HCT116 (cell line): Measurements from ENCODE around the gene SLC47A2. TPM values are rescaled to one million over a fixed set of nuclear protein-coding genes. Genes with fewer than 3 reads are reported as not detected.

Experiments used
- ATAC-seq: fragments of 200-7000 bp; cut with Tn5 transposase; 2 replicates; pipeline ENCODE4 v1.9.1; 2020; ENCODE audit warnings: mild to moderate bottlenecking, moderate library complexity
- BruUV-seq: library from RNA; stranded (reverse); fragments of 400-500 nt; replicated peaks from 2 replicates; lab custom pipeline; 2021; lab: Mats Ljungman, UMichigan
- CTCF ChIA-PET: fragments of 300-600 bp; sonication (Branson Sonifier 250); formaldehyde crosslinking; loops from one replicate; lab custom pipeline; 2021; ENCODE audit warnings: antibody characterized with exemption; lab: Charles Lee
- POLR2A ChIA-PET: fragments of 300-600, 350-600 bp; sonication (Branson Sonifier 250); formaldehyde crosslinking; loops from one replicate; lab custom pipeline; 2021; ENCODE audit warnings: antibody characterized with exemption; lab: Charles Lee
- RAD21 ChIA-PET, 2 experiments: fragments of 300-600 bp; sonication (Branson Sonifier 250); formaldehyde crosslinking; loops; one replicate each; lab custom pipeline; 2023; ENCODE audit warnings: low total read pairs in 2 of 2; ENCODE audit not compliant: uncharacterized antibody in 2 of 2, unreplicated experiment in 2 of 2, low non-redundant PET in 1 of 2; lab: Charles Lee
- DNase-seq: peaks from one replicate; pipeline ENCODE4 v3.0.0-alpha.2; 2010; ENCODE audit warnings: low read depth, low spot score
- H2AFZ ChIP-seq: fragments of 200-600 bp; shearing (Covaris generic), sonication (generic); 2 replicates; pipeline ENCODE4 v1.6.1; 2017; ENCODE audit warnings: low read depth, mixed run types, mixed read lengths, antibody characterized with exemption, low read length; ENCODE audit not compliant: poor library complexity, severe bottlenecking
- H3K27ac ChIP-seq: 2 replicates; pipeline ENCODE4 v1.5.1; 2012; ENCODE audit warnings: low read depth, low read length
- H3K27me3 ChIP-seq: fragments of 200-600 bp; sonication (generic); 2 replicates; pipeline ENCODE4 v1.6.1; 2016; ENCODE audit warnings: mixed run types, low read length, mixed read lengths; ENCODE audit not compliant: insufficient read depth
- H3K36me3 ChIP-seq, 2 experiments: fragments of 200-500 bp in 1 of 2; fragments of 200-600 bp in 1 of 2; sonication (Bioruptor generic) in 1 of 2; sonication (generic) in 1 of 2; 2 replicates each; pipeline versions ENCODE4 v1.5.1 to v1.6.1; 2014 to 2016; ENCODE audit warnings: low read length in 2 of 2, inconsistent platforms in 1 of 2, mixed read lengths in 1 of 2, mixed run types in 1 of 2; ENCODE audit not compliant: insufficient read depth in 2 of 2, control insufficient read depth in 1 of 2
- H3K4me1 ChIP-seq, 2 experiments: fragments of 200-600 bp in 1 of 2; sonication (generic) in 1 of 2; 2 replicates each; pipeline versions ENCODE4 v1.5.1 to v1.6.1; 2012 to 2017; ENCODE audit warnings: low read length in 2 of 2, inconsistent platforms in 1 of 2, mild to moderate bottlenecking in 1 of 2, mixed read lengths in 1 of 2, mixed run types in 1 of 2, moderate library complexity in 1 of 2; ENCODE audit not compliant: insufficient read depth in 2 of 2, control insufficient read depth in 1 of 2
- H3K4me2 ChIP-seq: fragments of 200-600 bp; sonication (generic); 2 replicates; pipeline ENCODE4 v1.6.1; 2017; ENCODE audit warnings: mixed run types, low read length, mixed read lengths
- H3K4me3 ChIP-seq, 2 experiments: fragments of 200-600 bp in 1 of 2; sonication (generic) in 1 of 2; replicated peaks in 1 of 2; 2 replicates each; pipeline ENCODE4 v1.5.1; 2011 to 2016; ENCODE audit warnings: low read length in 2 of 2, control low read depth in 1 of 2, low read depth in 1 of 2, mild to moderate bottlenecking in 1 of 2, mixed read lengths in 1 of 2, mixed run types in 1 of 2
- H3K79me2 ChIP-seq: fragments of 200-600 bp; sonication (generic); 2 replicates; pipeline ENCODE4 v1.6.1; 2017; ENCODE audit warnings: mild to moderate bottlenecking, mixed run types, low read length, moderate library complexity, mixed read lengths; ENCODE audit not compliant: insufficient read depth
- H3K9ac ChIP-seq: fragments of 200-600 bp; sonication (generic); 2 replicates; pipeline ENCODE4 v1.6.1; 2016; ENCODE audit warnings: low read length, mixed read lengths
- H3K9me2 ChIP-seq: fragments of 200-600 bp; sonication (generic), shearing (Covaris generic); 2 replicates; pipeline ENCODE4 v1.6.1; 2017; ENCODE audit warnings: mixed run types, mild to moderate bottlenecking, moderate library complexity; ENCODE audit not compliant: insufficient read depth
- H3K9me3 ChIP-seq, 2 experiments: fragments of 200-500 bp in 1 of 2; fragments of 200-600 bp in 1 of 2; sonication (Bioruptor generic) in 1 of 2; sonication (generic) in 1 of 2; 2 replicates each; pipeline ENCODE4 v1.6.1; 2014 to 2017; ENCODE audit warnings: low read length in 2 of 2, mixed read lengths in 2 of 2, inconsistent platforms in 1 of 2, low read depth in 1 of 2, mild to moderate bottlenecking in 1 of 2, mixed run types in 1 of 2, moderate library complexity in 1 of 2; ENCODE audit not compliant: control insufficient read depth in 1 of 2, insufficient read depth in 1 of 2
- H4K20me1 ChIP-seq: fragments of 200-600 bp; sonication (generic), shearing (Covaris generic); 2 replicates; pipeline ENCODE4 v1.6.1; 2017; ENCODE audit warnings: mixed run types, mild to moderate bottlenecking, moderate library complexity; ENCODE audit not compliant: insufficient read depth
- intact Hi-C: fragments of 100-400 bp; cut with micrococcal nuclease; formaldehyde crosslinking; loops from 2 replicates; pipeline ENCODE4 v1.10.0; 2022
- total RNA-seq: library from RNA; stranded (reverse); gene quantifications from one replicate; pipeline ENCODE4 v1.2.1, GENCODE V29; 2021; ENCODE audit not compliant: unreplicated experiment
- TF ChIP-seq, protein P1 (sequence below): IDR thresholded peaks from 2 replicates; pipeline ENCODE4 v1.6.1; 2012; ENCODE audit warnings: low read depth
- TF ChIP-seq, protein P2 (sequence below): IDR thresholded peaks from 2 replicates; pipeline ENCODE4 v1.6.1; 2011; ENCODE audit warnings: mild to moderate bottlenecking, low read length, moderate library complexity; ENCODE audit not compliant: insufficient replicate concordance; ENCODE audit errors: extremely low read depth

Gene SLC47A2
- total RNA-seq, 1 experiment from 2014 or later: not detected

DNA sequence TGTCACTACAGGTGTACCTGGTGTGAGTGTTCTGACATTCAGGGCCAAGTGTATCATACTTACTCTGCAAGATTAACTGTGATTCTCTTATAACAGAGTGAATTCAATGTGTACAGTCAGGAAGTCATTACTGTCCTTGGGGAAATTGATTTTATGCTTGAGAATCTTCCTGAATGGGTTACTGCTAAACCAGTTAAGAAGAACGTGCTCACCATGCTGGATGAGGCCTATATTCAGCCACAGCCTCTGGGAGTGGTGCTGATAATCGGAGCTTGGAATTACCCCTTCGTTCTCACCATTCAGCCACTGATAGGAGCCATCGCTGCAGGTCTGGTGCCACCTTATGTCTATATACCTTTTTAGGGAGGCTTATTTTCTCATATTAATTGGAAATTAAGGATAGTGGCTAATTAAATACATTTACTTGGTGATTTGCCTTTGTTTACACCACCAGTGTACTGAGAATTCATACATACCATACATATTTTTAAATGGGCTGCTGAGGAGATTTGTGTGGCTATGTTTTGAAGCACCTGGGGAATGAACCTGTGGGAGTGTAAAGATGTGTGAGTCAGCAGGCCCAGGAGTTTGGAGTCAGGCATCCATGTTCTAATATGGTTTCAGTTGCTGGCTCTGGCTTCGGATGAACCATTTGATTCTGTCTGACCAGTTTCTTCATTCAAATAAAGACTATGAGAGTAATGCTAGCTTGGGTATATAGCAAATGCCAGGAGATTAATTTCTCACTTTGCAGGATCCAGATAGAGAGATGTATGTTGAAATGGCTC is 64.7 kb downstream of the SLC47A2 start:
- POLR2A ChIA-PET: no interaction called here
- H3K9me2 ChIP-seq: no peaks in the 10 kb centered on the region
- H3K4me1 ChIP-seq: peaks cover 35 to 50% of the 10 kb centered on the region in 2 experiments

More for the DNA sequence above, 64.7 kb downstream of the SLC47A2 start:
- Histone ChIP-seq H3K79me2 (peaks cover 44% of the 10 kb centered on the region), H3K27ac (no peak overlapping the region), H3K36me3 (peaks cover 9 to 15% of the 10 kb centered on the region in 2 experiments; a peak in 2 of 4 replicates), H3K9ac (no peak overlapping the region), H3K9me3 (no peaks in the 10 kb centered on the region), H3K4me2 (peak overlapping the region; percentile 4; the same call in 1 of the 2 replicates), H3K27me3 (no peaks in the 10 kb centered on the region), H4K20me1 (no peaks in the 10 kb centered on the region), H2AFZ (no peak overlapping the region), H3K4me3 (no peak overlapping the region)
- BruUV-seq: no TSS peak
- CTCF ChIA-PET: no interaction called here
- TF ChIP-seq, protein P1, sequence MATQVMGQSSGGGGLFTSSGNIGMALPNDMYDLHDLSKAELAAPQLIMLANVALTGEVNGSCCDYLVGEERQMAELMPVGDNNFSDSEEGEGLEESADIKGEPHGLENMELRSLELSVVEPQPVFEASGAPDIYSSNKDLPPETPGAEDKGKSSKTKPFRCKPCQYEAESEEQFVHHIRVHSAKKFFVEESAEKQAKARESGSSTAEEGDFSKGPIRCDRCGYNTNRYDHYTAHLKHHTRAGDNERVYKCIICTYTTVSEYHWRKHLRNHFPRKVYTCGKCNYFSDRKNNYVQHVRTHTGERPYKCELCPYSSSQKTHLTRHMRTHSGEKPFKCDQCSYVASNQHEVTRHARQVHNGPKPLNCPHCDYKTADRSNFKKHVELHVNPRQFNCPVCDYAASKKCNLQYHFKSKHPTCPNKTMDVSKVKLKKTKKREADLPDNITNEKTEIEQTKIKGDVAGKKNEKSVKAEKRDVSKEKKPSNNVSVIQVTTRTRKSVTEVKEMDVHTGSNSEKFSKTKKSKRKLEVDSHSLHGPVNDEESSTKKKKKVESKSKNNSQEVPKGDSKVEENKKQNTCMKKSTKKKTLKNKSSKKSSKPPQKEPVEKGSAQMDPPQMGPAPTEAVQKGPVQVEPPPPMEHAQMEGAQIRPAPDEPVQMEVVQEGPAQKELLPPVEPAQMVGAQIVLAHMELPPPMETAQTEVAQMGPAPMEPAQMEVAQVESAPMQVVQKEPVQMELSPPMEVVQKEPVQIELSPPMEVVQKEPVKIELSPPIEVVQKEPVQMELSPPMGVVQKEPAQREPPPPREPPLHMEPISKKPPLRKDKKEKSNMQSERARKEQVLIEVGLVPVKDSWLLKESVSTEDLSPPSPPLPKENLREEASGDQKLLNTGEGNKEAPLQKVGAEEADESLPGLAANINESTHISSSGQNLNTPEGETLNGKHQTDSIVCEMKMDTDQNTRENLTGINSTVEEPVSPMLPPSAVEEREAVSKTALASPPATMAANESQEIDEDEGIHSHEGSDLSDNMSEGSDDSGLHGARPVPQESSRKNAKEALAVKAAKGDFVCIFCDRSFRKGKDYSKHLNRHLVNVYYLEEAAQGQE: no peak
- TF ChIP-seq, protein P2, sequence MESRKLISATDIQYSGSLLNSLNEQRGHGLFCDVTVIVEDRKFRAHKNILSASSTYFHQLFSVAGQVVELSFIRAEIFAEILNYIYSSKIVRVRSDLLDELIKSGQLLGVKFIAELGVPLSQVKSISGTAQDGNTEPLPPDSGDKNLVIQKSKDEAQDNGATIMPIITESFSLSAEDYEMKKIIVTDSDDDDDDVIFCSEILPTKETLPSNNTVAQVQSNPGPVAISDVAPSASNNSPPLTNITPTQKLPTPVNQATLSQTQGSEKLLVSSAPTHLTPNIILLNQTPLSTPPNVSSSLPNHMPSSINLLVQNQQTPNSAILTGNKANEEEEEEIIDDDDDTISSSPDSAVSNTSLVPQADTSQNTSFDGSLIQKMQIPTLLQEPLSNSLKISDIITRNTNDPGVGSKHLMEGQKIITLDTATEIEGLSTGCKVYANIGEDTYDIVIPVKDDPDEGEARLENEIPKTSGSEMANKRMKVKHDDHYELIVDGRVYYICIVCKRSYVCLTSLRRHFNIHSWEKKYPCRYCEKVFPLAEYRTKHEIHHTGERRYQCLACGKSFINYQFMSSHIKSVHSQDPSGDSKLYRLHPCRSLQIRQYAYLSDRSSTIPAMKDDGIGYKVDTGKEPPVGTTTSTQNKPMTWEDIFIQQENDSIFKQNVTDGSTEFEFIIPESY: no peak
- ATAC-seq: no peak
- no peak for DNase-seq
- RAD21 ChIA-PET: no interaction called here
- intact Hi-C loops: no loop called here
